G401.6 (cell line): ENCODE data around the gene C3orf38.
"Not testable (repeated sequence)": the region's sequence is repeated elsewhere in the genome, so short reads cannot be mapped to it uniquely, and the experiment has no call there.

ENCODE experiments used
- FAIRE-seq: peaks from 2 replicates; lab custom pipeline; 2012; peaks lifted over from hg19 to GRCh38; lab: Jason Lieb, UNC

The C3orf38 gene

DNA sequence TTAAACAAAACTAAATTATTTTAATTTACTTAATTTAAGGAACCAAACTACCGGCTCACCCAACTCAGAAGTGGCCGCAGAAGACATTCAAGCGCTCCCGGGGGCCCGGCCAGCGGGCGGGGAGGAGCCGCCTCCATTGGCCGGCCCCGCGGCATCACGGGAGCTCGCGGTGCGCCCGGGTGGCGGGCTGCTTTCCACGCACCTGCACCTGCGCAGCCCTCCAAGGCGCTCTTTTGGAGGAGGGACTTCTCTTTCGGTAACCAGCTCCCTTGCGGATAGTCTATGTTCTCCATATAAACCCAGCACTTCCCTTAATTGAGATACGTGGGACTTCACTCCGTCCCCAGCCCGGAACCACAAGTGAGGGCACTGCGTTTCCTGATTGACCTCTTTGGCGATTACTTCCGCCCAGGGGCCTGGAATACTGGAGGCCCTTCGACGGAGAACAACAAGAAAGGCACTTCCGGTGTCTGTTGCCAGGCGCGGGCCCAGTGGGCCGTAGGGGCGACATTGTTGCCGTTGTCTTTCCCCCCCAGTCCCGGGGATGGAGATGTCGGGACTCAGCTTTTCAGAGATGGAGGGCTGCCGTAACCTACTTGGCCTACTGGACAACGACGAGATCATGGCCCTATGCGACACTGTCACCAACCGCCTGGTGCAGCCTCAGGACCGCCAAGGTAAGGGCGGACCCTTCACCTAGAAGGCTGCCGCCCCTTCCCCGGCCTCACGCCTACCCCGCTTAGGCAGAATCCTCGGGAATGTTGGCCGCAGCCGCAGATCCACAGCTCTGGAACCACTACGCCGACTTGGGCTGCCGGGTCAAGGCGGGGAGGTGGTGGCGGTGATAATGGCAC, at the start of gene C3orf38:
Gene C3orf38 (plus strand): TSS at position 451 of the 854 bp plus-strand sequence. CDS start 94 bp downstream, at position 545.
- peak; percentile 91 for FAIRE-seq

DNA sequence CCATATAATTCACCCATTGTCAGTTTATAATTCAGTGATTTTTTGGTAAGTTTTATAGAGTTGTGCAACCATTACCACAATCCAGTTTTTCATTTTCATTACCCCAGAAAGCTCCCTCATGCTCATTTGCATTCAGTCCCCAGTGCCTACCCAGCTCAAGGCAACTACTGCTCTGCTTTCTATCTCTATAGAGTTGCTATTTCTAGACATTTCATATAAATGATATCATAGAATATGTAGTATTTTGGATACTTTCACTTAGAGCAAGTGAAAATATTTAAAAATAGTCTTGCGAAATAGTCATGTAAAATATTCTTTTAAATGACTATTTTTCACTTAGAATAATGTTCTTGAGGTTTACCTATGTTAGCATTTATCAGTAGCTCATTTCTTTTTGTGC, 48.6 kb upstream of the C3orf38 start:
- no peak for FAIRE-seq

DNA sequence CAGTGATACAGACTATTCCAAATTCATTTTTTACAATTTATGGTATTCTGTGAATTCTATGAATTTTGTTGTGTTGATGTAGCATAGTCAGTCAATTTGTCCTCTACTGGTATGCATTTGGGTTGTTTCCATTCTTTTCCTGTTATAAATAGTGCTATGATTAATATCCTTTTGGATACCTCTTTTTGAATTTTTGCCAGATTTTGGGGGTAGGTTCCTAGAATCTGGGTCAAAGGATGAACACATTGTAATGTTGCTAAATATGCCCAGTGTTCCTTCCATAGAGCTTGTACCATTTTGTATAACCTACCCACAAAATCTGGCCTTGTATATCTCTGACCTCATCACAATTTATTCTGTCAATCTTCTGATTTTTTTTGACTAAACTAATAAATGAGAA, 44.4 kb upstream of the C3orf38 start:
- no peak for FAIRE-seq

DNA sequence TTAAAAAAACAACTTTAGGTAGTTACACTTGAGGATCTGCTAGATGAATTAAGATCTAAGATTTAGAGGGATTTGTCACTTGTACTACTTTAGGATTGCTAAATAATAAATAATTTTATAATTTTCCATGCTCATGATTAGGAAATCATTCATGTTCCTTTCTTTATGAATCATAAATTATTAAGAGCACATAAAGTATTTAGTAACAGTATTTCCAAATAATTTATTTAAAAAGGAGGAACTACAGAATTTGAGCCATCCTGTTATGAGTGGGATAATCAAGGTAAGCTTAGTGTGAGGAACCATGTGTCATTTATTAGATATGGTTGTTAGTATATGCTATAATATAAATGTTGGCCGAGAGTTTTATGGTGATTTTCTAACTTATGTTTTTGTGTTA, 37.5 kb upstream of the C3orf38 start:
- FAIRE-seq = no peak

DNA sequence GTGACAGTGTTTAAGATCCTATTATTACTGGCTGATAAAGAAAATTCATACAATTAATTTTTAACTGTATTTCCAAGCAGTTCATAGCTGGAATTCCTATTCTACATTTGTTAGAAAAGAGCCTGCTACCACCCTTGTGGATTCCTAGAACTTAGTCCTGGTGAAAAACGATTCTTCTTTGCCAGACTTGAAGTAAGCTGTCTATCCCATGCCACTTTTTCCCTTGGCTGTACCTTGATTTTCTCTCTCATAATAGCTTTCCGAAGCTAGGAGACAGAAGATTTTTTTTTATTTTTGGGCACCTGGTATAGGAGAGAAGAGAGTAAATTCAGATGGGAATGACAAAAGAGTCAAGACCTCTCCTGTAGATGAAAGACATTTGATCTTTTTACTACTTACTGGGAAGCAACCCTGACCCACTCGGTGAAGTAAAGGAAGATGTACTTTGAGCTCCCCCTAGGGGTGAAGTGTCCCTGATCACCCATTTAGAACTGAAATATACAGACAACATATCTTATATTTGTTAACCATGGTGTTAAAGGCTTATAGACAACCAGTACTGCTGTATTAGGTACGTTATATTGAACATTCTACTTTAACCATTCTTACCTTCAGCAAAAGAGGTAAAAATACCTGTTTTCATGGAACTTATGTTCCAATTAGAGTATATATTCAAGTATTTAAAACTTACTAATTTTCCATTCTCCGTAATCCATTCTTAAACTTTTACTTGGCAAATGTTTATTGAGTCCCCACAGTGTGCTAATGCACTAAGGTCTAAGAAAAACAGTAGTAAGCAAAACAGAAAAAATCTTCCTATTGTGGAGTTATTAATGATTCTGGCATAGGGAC, 36.2 kb upstream of the C3orf38 start:
- FAIRE-seq = peak; percentile 92

DNA sequence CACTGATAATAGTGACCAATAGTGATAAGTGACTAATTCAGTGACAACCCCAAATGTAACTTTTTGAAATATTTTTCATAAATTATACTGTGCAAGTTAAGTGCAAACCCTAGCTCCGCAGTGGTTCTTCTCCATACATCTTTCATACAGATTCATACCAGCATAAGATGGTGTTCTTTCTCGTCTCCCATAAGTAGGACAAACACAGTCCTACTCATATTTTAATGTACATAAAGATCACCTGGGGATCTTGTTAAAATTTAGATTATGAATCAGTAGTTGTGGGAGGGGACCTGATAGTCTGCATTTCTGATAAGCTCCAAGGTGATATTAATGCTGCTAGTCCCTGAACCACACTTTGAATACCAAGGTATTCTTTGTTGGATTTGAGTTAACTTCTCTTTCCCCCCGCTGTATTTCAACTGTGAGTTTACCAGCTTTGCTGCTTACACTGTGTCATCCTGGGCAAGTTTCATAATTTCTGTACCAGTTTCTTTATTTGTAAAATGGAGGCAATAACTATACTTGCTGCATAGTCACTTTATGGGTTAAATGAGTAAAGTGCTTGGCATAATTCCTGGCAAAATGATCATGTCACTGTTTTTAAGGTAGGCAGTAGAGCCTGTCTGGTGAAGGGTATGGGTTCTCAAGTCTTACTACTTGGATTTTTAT, 34.7 kb upstream of the C3orf38 start:
- no peak for FAIRE-seq

DNA sequence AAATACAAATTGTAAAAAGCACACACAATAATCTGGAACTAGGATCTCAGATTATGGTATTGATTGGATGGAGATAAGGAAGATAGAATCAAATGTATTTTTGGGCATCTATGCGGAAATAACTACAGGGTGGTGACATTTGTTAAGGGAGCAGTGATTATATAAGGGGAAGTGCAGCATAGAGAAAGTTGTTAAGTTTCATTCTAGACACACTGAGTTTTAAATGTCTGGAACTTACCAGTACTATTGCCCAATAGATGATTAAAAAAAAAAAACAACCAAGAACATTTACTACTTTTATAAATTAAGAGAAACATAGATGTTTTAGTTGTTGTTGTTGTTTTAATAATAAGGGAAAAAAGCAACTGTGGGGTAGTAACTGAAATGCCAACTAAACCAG, 32.1 kb upstream of the C3orf38 start:
- no peak for FAIRE-seq

DNA sequence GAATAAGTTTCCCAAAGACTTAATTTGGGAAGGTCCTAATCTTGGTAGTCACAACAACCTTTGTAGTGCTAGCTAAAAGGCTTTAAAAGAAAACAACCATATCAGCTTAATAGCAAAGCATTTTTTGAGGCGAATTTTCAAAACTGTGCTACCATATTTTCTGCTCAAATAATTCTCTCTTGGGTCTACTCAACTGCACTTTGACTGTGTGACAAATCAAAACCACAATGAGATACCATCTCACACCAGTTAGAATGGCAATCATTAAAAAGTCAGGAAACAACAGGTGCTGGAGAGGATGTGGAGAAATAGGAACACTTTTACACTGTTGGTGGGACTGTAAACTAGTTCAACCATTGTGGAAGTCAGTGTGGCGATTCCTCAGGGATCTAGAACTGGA, 31.2 kb upstream of the C3orf38 start:
- FAIRE-seq = not testable (repeated sequence)

DNA sequence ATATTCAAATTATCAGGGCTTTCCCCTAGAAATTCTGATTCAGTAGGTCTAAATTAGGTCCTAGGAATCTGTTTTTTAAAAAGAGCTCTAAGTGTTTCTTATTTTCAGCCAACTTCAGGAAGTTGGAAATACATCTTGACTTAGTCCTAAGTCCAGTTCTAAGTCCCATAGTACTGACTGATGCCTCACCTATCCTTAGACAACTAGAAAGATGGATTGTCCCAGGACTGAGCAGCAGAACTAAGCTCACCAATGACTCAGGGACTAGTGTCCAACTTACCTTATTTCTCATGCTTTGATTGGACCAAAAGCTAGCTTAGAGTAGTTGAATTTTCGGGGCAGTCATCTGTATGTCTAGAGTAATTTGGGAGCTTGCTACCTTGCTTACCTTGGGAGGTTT, 26.2 kb upstream of the C3orf38 start:
- FAIRE-seq = no peak

DNA sequence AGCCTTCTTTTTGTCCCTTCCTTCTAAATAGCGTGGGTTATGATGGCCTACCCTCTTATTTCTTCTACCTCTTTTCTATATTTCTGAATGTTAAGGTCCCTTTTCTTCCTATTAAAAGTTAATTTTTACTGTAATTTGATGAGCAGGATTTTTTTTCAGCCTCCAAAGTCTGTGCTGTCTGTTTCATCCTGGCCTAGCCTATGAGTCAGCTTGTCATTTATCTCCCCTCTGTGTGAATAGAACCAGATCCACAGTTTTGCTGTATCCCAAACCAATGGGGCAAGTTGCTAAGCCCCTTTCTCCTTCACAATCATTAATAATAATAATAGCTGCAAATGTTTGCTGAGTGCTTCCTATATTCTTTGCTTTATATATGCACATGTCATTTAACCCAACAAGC, 18.1 kb upstream of the C3orf38 start:
- FAIRE-seq = no peak

DNA sequence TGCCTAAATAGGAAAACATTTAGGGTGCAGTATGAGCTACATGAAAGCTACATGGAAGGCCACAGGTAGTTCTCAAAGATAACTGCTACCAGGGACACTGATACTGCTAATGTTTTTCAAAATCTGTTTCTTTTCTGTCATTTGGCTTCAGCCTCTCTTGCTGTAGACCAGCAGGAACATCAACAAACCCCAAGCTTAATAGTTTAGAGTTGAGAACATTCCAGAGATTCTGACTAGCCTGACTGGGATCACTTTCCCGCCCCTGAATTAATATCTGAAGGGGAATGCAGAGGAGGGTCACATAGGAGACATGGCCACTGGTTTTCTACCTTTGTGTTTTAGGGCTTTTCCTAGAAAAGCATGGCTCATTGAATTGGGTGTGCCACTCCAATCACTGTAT, 16.9 kb upstream of the C3orf38 start:
- no peak for FAIRE-seq

DNA sequence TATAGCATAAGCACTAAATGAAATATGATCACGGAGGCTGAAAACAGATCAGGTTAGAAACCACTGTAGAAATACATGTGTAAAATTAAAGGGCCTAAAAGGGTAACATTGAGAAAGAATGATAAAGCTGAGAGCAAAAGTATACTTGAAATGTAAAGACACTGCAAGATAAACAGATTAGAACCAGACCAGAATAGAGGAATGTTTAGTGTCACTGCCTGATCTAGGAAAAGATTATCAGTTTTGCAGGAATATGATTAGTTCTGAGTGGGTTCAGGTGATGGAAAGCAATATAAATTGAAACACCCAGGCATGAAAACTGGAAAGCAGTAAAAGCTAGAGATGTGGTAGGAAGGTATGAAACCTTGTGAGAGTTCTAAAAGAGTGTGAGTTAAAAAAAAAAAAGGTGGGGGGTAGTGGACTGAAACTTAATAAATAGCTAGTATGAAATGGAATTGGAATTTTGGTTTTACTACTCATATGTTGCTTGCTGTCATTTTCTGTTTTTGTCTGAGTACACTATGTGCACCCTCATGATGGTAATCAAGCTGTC, 16.0 kb upstream of the C3orf38 start:
- FAIRE-seq = no peak

DNA sequence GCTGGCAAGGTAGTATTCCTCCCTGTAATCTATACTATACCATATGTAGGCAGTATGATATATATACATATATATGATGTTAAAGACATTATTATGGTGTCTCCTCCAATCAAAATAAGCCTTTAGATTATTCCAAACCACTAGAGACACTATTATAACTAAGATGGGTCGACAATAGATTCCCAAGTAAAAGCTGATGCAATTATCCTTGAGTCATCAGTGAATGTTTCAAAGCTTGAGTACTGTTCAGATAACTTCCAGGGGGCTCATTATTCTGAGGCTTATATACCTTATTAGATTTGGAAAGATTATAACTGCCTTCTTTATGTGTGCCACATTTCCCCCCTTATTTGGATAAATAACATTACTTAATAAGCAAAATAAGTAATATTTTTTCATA, 11.9 kb upstream of the C3orf38 start:
- FAIRE-seq = no peak

DNA sequence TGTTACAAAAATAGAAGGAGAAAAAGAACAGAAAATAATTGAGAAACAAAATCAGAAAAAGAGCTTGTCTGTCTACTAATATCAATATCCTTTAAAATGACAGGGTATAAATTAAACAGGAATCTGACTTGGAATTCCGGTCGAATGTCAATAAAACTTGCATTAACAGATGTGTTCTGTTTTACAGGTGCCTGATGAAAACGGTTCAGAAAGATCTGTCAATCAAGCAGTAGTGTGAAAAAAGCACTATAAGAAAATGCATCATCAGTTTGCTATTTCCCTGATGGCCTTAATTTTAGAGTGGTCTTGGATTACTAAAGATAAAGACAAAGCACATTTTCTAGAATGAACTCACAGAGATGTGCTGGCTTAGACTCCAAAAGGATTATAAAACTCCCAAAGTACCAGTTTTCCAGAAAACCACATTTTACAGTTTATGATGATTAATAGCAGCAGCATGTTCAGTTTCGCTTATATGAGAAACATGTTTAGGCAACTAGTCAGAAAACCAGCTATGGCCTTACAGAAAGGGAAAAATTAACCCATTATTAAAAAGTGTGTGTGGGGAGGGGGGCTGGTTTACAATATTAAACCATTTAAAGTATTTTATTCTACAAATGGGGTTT, 8.2 kb upstream of the C3orf38 start:
- no peak for FAIRE-seq

DNA sequence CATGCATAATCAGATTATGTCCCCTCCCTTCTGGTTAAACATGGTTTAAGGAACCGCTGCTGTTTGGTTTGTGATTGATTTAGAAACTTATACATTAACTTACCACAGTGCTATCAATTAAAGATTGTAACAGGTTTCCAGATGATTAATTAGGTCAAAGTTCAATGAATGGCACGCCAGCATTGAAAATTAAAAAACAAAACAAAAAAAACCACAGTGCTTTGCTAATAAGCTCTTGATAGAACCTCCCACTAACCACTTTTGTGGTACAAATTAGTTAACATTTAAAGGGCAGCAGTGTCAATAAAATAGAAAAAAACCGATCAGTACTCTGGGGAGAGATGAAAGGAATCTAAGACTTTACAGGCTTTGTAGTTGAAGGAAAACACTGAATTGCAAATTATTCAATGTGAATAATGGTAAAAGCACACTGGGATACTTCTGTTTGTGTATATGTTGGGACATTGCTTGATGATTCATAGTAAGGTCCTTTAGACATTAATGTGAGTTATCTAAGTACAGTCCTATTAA, 7.6 kb upstream of the C3orf38 start:
- FAIRE-seq = no peak

DNA sequence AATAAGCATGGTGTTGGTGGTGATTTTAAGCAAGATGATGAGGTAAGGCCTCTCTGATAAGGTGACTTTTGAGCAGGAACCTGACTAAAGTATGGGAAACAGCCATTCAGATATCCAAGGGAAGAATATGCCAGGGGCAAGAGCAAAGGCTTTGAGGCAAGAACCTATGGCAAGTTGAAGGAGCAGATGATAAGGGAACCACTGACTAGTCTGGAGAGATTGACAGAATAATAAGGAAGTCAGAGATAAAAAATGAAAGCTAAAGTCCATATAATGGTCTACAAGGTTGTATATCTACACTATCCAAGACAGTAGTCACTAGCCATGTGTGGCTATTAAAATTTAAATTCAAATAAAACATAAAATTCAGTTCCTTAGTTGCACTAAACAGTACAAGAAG, 2.5 kb upstream of the C3orf38 start:
- FAIRE-seq = no peak

DNA sequence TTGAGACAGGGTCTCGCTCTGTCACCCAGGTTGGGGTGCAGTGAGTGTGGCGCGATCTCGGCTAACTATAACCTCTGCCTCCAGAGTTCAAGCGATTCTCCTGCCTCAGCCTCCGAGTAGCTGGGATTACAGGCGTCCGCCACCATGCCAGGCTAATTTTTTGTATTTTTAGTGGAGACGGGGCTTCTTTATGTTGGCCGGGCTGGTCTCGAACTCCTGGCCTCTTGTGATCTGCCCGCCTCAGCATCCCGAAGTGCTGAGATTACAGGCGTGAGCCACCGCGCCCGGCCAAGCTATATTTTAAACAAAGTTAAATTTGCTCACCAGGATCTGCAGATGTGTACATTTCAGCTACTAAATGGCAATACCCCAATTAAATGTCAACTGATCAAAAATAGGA, 1.1 kb upstream of the C3orf38 start:
- no peak for FAIRE-seq

DNA sequence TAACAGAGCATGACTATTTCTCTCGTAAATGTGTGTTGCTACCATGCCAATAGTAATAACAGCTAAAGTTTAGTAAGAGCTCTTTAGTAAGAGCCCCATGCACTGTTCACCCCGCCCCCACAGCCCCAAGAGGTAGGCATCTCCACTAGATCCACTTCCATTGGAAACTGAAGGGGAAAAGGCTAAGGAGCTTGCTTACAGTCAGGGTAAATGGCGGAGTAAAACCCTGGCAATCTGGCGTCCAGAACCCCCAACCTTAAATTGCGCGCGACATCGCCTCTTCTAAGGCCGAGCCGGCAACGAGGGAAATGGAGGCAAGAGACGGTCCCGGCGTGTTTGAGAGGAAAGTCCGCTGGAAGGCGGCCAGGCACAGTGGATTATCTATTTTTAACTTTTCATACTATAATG, 654 bp upstream of the C3orf38 start:
- FAIRE-seq = no peak

DNA sequence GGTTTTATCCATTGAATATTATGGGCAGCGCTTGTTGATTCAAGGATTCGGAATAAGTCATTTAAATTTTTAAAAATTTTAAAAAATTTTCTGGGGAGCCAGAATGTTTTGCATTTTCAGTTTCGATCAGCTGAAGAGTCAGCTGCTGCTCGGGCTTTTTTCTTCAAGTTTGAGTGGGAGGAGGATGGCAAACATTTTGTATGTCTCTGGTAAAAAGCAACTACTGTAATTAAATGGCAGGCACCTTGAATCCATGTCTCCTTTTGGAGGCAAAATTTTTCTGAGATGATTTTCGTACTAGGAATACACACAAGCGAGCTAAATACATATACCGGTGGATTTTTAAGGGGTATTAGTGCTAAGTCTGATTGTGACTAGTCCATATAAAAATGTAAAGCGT, 612 bp downstream of the C3orf38 start:
- FAIRE-seq = no peak

DNA sequence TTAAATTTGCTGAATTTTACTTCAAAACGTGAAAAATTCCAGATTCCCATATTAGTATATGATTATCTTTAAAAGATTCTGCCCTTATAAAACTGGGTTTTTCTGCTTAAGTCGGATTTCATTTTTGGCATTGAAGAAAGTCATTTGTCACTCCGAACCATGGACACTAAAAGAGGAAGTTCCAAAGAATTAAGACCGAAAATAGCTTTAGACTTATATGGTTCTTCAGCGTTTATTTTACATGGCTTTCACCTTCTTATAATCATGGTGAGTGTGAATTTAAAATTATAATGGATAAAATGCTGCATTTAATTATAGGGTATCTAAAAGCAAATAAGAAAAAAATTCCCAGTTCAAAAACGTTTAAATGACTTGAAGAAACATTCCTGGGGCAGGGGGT, 1.0 kb downstream of the C3orf38 start:
- no peak for FAIRE-seq

DNA sequence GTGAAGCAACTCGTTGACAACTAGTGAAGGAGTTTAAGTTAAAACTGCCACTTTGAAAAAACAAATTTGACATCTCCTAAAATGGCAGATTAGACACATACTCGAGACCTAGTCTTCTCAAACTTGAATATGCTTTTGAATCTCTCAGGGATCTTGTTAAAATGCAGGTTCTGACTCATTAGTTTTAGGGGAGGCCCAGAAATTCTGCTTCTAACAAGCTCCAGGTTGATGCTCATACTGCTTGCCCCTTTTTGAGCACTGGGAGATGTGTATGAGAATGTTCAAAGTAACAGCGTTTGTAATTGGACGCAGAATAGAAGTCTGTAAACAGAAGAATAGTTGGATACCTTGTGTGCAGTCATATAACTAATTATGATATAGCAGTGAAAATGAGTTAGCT, 1.6 kb downstream of the C3orf38 start:
- no peak for FAIRE-seq

DNA sequence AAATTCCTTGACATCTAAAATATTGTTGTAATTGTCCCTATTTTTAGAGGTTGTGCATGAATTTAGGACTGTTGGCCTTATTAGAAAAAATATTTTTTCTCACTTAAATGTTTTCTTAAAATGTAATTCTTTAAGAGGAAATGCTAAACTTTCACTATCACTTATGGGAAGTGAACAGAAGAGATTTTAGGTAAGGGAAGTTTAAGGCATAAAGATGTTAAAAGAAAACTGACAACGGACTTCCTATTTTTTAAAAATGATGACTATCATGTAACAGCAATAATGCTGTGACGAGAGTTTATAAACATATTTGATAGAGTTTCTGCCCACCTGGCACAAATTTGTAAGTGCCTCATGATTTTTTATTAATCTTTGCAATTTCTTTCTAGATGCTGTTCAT, 3.1 kb downstream of the C3orf38 start:
- no peak for FAIRE-seq
